Spleen (tissue), 7 donors: ENCODE measurements around the gene TRIM26.
"Not testable (repeated sequence)": the region's sequence is repeated elsewhere in the genome, so short reads cannot be mapped to it uniquely, and the experiment has no call there.

Source experiments
- POLR2A ChIP-seq, 3 donors: fragments of 450-650 bp; IDR thresholded peaks; one replicate each; pipeline ENCODE4 v1.5.1; 2017; ENCODE audit warnings: antibody characterized with exemption in 3 of 3, mild to moderate bottlenecking in 1 of 3
- POLR2AphosphoS5 ChIP-seq, 3 donors: sonication (generic); formaldehyde crosslinking; IDR thresholded peaks; one replicate each; pipeline ENCODE4 v1.5.1; 2017; ENCODE audit warnings: antibody characterized with exemption in 3 of 3
- TF ChIP-seq, protein P1 (sequence below), 11 experiments: fragments of 200-600 bp in 7 of 11; fragments of 450-650 bp in 4 of 11; sonication (generic) in 4 of 11; IDR thresholded peaks in 8 of 11; conservative IDR thresholded peaks in 3 of 11; 1 replicate in 7 of 11; 2 replicates in 4 of 11; pipeline versions ENCODE4 v1.4.0 to v1.8.0; 2016 to 2021; ENCODE audit warnings: antibody characterized with exemption in 11 of 11, inconsistent platforms in 4 of 11, mild to moderate bottlenecking in 1 of 11
- donor health status: DM: no; HTN: no; CAD: no; lungs with moderate emphysema.
- donor health status: DM: no; HTN: no; CAD: no.
- donor health status: DM: no; HTN: no; CAD: no.

DNA sequence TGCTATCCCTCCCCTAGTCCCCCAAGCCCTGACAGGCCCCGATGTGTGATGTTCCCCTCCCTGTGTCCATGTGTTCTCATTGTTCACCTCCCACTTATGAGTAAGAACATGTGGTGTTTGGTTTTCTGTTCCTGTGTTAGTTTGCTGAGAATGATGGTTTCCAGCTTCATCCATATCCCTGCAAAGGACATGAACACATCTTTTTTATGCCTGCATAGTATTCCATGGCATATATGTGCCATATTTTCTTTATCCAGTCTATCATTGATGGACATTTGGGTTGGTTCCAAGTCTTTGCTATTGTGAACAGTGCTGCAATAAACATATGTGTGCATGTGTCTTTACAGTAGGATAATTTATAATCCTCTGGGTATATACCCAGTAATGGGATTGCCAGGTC is 48.0 kb downstream of the TRIM26 start:
- TF ChIP-seq, protein P1, sequence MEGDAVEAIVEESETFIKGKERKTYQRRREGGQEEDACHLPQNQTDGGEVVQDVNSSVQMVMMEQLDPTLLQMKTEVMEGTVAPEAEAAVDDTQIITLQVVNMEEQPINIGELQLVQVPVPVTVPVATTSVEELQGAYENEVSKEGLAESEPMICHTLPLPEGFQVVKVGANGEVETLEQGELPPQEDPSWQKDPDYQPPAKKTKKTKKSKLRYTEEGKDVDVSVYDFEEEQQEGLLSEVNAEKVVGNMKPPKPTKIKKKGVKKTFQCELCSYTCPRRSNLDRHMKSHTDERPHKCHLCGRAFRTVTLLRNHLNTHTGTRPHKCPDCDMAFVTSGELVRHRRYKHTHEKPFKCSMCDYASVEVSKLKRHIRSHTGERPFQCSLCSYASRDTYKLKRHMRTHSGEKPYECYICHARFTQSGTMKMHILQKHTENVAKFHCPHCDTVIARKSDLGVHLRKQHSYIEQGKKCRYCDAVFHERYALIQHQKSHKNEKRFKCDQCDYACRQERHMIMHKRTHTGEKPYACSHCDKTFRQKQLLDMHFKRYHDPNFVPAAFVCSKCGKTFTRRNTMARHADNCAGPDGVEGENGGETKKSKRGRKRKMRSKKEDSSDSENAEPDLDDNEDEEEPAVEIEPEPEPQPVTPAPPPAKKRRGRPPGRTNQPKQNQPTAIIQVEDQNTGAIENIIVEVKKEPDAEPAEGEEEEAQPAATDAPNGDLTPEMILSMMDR (IDR thresholded peaks at IDR 0.05 in 8 of 11, conservative IDR thresholded peaks at IDR 0.05 in 3 of 11): not testable (repeated sequence)
- not testable (repeated sequence) for TF ChIP-seq POLR2A, POLR2AphosphoS5 (IDR thresholded peaks at IDR 0.05)
